ENCODE measurements around the gene PRKN. TPM values are rescaled to one million over a fixed set of nuclear protein-coding genes. Genes with fewer than 3 reads are reported as not detected.

PRKN gene
- total and polyA plus RNA-seq, 2 donors (not counting 3 experiments of a cell fraction or from before 2014, with no cell fraction given) = 0.06 TPM; not detected in 1

DNA sequence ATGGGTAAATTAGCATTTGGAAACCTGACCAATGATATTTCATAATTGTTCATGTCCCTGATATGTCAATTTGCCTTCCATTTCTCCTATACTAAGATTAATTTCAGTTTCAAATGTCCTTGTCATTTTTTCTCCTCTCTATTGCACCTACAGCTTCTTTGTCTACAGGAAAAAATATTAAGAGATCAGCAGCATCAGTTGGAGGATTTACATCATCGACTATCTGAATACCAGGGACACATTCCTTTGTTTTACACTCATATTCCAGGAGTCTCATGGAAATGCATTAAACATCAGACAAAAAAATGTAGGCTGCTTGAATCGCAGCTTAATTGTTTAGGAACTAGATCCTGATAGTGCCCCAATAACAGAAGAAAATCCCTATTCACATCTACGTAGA is 188.2 kb downstream of the PRKN start:
- H3K27me3 ChIP-seq (ENCODE audit: control insufficient read depth in 2 of 2, insufficient read depth in 2 of 2, low read length in 2 of 2) = no peaks in the 10 kb centered on the region
- POLR2A ChIA-PET = no interaction called here
- no peak overlapping the region for H2AFZ ChIP-seq (ENCODE audit: low read depth, low read length)
- DNase-seq (ENCODE audit: low read depth, low spot score) = no peak
- CTCF ChIA-PET = no interaction called here
- no peak for TF ChIP-seq JUN (IDR thresholded peaks at IDR 0.05; ENCODE audit: borderline replicate concordance, insufficient read depth, insufficient read length, low read depth)
- TF ChIP-seq, protein P1, sequence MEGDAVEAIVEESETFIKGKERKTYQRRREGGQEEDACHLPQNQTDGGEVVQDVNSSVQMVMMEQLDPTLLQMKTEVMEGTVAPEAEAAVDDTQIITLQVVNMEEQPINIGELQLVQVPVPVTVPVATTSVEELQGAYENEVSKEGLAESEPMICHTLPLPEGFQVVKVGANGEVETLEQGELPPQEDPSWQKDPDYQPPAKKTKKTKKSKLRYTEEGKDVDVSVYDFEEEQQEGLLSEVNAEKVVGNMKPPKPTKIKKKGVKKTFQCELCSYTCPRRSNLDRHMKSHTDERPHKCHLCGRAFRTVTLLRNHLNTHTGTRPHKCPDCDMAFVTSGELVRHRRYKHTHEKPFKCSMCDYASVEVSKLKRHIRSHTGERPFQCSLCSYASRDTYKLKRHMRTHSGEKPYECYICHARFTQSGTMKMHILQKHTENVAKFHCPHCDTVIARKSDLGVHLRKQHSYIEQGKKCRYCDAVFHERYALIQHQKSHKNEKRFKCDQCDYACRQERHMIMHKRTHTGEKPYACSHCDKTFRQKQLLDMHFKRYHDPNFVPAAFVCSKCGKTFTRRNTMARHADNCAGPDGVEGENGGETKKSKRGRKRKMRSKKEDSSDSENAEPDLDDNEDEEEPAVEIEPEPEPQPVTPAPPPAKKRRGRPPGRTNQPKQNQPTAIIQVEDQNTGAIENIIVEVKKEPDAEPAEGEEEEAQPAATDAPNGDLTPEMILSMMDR (IDR thresholded peaks at IDR 0.05; ENCODE audit: extremely low read depth in 1 of 2, insufficient read depth in 1 of 2, low read depth in 1 of 2, low read length in 2 of 2) = no peak
- no peak for TF ChIP-seq POLR2AphosphoS5 (IDR thresholded peaks at IDR 0.05; ENCODE audit: insufficient read depth, low read depth, low read length)
- TF ChIP-seq FOS (IDR thresholded peaks at IDR 0.05; ENCODE audit: borderline replicate concordance, insufficient read depth, low read length) = no peak
- TF ChIP-seq EZH2 (IDR thresholded peaks at IDR 0.05; ENCODE audit: borderline replicate concordance, low read depth, low read length, severe bottlenecking) = no peak
- TF ChIP-seq GATA2 (IDR thresholded peaks at IDR 0.05; ENCODE audit: insufficient read depth, insufficient read length, low read depth, low read length) = no peak
- TF ChIP-seq, protein P2, sequence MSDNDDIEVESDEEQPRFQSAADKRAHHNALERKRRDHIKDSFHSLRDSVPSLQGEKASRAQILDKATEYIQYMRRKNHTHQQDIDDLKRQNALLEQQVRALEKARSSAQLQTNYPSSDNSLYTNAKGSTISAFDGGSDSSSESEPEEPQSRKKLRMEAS (IDR thresholded peaks at IDR 0.05; ENCODE audit: insufficient read depth, insufficient read length) = no peak
- TF ChIP-seq MYC (IDR thresholded peaks at IDR 0.05; ENCODE audit: low read depth, low read length) = no peak
- no peak for TF ChIP-seq POLR2A (IDR thresholded peaks at IDR 0.05; ENCODE audit: low read depth, low read length)
- H3K9me3 ChIP-seq (replicated peaks; ENCODE audit: control insufficient read depth, insufficient read depth, low read length) = peaks cover 4% of the 10 kb centered on the region
- H3K9me1 ChIP-seq (replicated peaks; ENCODE audit: control insufficient read depth, extremely low read depth, insufficient read depth, low read length) = no peaks in the 10 kb centered on the region
- H3K79me2 ChIP-seq (ENCODE audit: control insufficient read depth, insufficient read depth, low read length) = no peaks in the 10 kb centered on the region
- no peak for FAIRE-seq
- H3K27ac ChIP-seq (ENCODE audit: insufficient read depth, low read depth, low read length) = no peak overlapping the region
- dilution Hi-C loops (cut with MboI; ENCODE audit: extremely low pct_ligation_motif_present, low sequenced_read_pairs) = no loop called here
- no peaks in the 10 kb centered on the region for H3K36me3 ChIP-seq (ENCODE audit: control insufficient read depth in 2 of 2, extremely low read depth in 1 of 2, insufficient read depth in 2 of 2, low read length in 2 of 2)
- H3K4me1 ChIP-seq (ENCODE audit: control insufficient read depth, extremely low read depth, insufficient read depth, low read length) = no peaks in the 10 kb centered on the region
- intact Hi-C loops (cut with micrococcal nuclease) = no loop called here
- H3K4me3 ChIP-seq (replicated peaks in 1 of 3; ENCODE audit: insufficient read depth in 1 of 3, low read depth in 1 of 3, low read length in 3 of 3) = no peak overlapping the region
- no TSS peak for BruUV-seq (replicated peaks)
- H3K9ac ChIP-seq (replicated peaks; ENCODE audit: extremely low read depth, insufficient read depth, low read length) = no peak overlapping the region
- H4K20me1 ChIP-seq (replicated peaks; ENCODE audit: control insufficient read depth, extremely low read depth, insufficient read depth, low read length) = no peaks in the 10 kb centered on the region
- H3K4me2 ChIP-seq (ENCODE audit: insufficient read depth, low read length) = no peak overlapping the region

Data from endothelial cell of umbilical vein (primary cell).